HG02840 (cell line): ENCODE measurements around the gene SPATA21.
"Not testable (repeated sequence)": the region's sequence is repeated elsewhere in the genome, so short reads cannot be mapped to it uniquely, and the experiment has no call there.

Experiments
- ATAC-seq: cut with Tn5 transposase; IDR thresholded peaks from one replicate; pipeline ENCODE4 v1.9.1; 2021; ENCODE audit warnings: mild to moderate bottlenecking, moderate library complexity, moderate number of reproducible peaks; ENCODE audit not compliant: unreplicated experiment, low FRiP score

The SPATA21 gene

GRCh38 chr1:16454909-16455308, 17.7 kb upstream of the SPATA21 start:
- ATAC-seq, result not testable (repeated sequence)

- ATAC-seq, result no peak
These were observed 14.8 kb upstream of the SPATA21 start for GRCh38 chr1:16451841-16452528.

- no peak for ATAC-seq
These were observed 13.7 kb upstream of the SPATA21 start for GRCh38 chr1:16450863-16451481.

GRCh38 chr1:16449666-16450065, 12.4 kb upstream of the SPATA21 start:
- no peak for ATAC-seq

- no peak for ATAC-seq
These were observed 11.8 kb upstream of the SPATA21 start for GRCh38 chr1:16449065-16449464.

- ATAC-seq, result no peak
These were observed 10.4 kb upstream of the SPATA21 start for GRCh38 chr1:16447641-16448040.

GRCh38 chr1:16446116-16446515, 8.9 kb upstream of the SPATA21 start:
- no peak for ATAC-seq

GRCh38 chr1:16445052-16445451, 7.8 kb upstream of the SPATA21 start:
- ATAC-seq, result no peak

GRCh38 chr1:16443975-16444770, 6.9 kb upstream of the SPATA21 start:
- no peak for ATAC-seq

GRCh38 chr1:16442941-16443340, 5.7 kb upstream of the SPATA21 start:
- ATAC-seq, result no peak

- no peak for ATAC-seq
These were observed 5.0 kb upstream of the SPATA21 start for GRCh38 chr1:16442265-16442664.

- ATAC-seq, result no peak
These were observed 4.0 kb upstream of the SPATA21 start for GRCh38 chr1:16441282-16441665.

GRCh38 chr1:16440470-16441281, 3.5 kb upstream of the SPATA21 start, which contains the start of gene NECAP2:
Gene NECAP2, plus strand, starts transcription at chr1:16440724. Its CDS starts 38 bp downstream, at chr1:16440762.
- peak; percentile 92 for ATAC-seq

GRCh38 chr1:16440131-16440469, 2.9 kb upstream of the SPATA21 start:
- peak; percentile 13 for ATAC-seq

- no peak for ATAC-seq
These were observed 1.7 kb upstream of the SPATA21 start for GRCh38 chr1:16438924-16439323.

- no peak for ATAC-seq
These were observed 1.3 kb upstream of the SPATA21 start for GRCh38 chr1:16438516-16438915.

GRCh38 chr1:16434501-16434900, 2.7 kb downstream of the SPATA21 start:
- no peak for ATAC-seq

- no peak for ATAC-seq
These were observed 3.2 kb downstream of the SPATA21 start for GRCh38 chr1:16434007-16434406.

GRCh38 chr1:16433030-16433429, 4.2 kb downstream of the SPATA21 start:
- no peak for ATAC-seq

- ATAC-seq, result no peak
These were observed 6.6 kb downstream of the SPATA21 start for GRCh38 chr1:16430606-16431005.
